ENCODE results near the gene CPAMD8.
"Not testable (repeated sequence)": the region's sequence is repeated elsewhere in the genome, so short reads cannot be mapped to it uniquely, and the experiment has no call there.

The CPAMD8 gene

GRCh38 chr19:16996838-16997490 is 29.6 kb downstream of the CPAMD8 start:
- not testable (repeated sequence) for DNase-seq

GRCh38 chr19:16988661-16989060 is 37.9 kb downstream of the CPAMD8 start:
- DNase-seq: no peak

GRCh38 chr19:16985403-16985802 is 41.2 kb downstream of the CPAMD8 start:
- DNase-seq: no peak

GRCh38 chr19:16982586-16982985 is 44.0 kb downstream of the CPAMD8 start:
- not testable (repeated sequence) for DNase-seq

- DNase-seq: no peak
Measured at GRCh38 chr19:16978839-16979802, 47.5 kb downstream of the CPAMD8 start.

- no peak for DNase-seq
Measured at GRCh38 chr19:16978156-16978555, 48.5 kb downstream of the CPAMD8 start.

GRCh38 chr19:16977306-16977705 is 49.3 kb downstream of the CPAMD8 start:
- no peak for DNase-seq

- DNase-seq: no peak
Measured at GRCh38 chr19:16976446-16976845, 50.2 kb downstream of the CPAMD8 start.

- DNase-seq: no peak
Measured at GRCh38 chr19:16970821-16971220, 55.8 kb downstream of the CPAMD8 start.

GRCh38 chr19:16969135-16969534 is 57.5 kb downstream of the CPAMD8 start:
- no peak for DNase-seq

GRCh38 chr19:16960996-16961822 is 65.4 kb downstream of the CPAMD8 start:
- not testable (repeated sequence) for DNase-seq

- not testable (repeated sequence) for DNase-seq
Measured at GRCh38 chr19:16958277-16958676, 68.3 kb downstream of the CPAMD8 start.

GRCh38 chr19:16957855-16958254 is 68.8 kb downstream of the CPAMD8 start:
- DNase-seq: no peak

- no peak for DNase-seq
Measured at GRCh38 chr19:16957151-16957701, 69.4 kb downstream of the CPAMD8 start.

- no peak for DNase-seq
Measured at GRCh38 chr19:16955161-16955560, 71.4 kb downstream of the CPAMD8 start.

- no peak for DNase-seq
Measured at GRCh38 chr19:16952046-16952445, 74.6 kb downstream of the CPAMD8 start.

GRCh38 chr19:16951529-16951928 is 75.1 kb downstream of the CPAMD8 start:
- DNase-seq: no peak

GRCh38 chr19:16949496-16950023 is 77.0 kb downstream of the CPAMD8 start:
- no peak for DNase-seq

- DNase-seq: no peak
Measured at GRCh38 chr19:16946951-16947940, 79.4 kb downstream of the CPAMD8 start.

GRCh38 chr19:16945762-16946465 is 80.7 kb downstream of the CPAMD8 start:
- no peak for DNase-seq

GRCh38 chr19:16945364-16945714 is 81.3 kb downstream of the CPAMD8 start:
- no peak for DNase-seq
